Sigmoid colon (tissue), 3 donors: ENCODE results near the gene TRPM6.

Source experiments
- POLR2A ChIP-seq, 2 donors: fragments of 450-650 bp; IDR thresholded peaks; one replicate each; pipeline ENCODE4 v1.6.1; 2016; ENCODE audit warnings: antibody characterized with exemption in 2 of 2, mild to moderate bottlenecking in 2 of 2, moderate library complexity in 2 of 2
- TF ChIP-seq, protein P1 (sequence below), 4 experiments: fragments of 450-650 bp in 3 of 4; fragments of 200-600 bp in 1 of 4; IDR thresholded peaks; one replicate each; pipeline ENCODE4 v1.5.1; 2016 to 2019; ENCODE audit warnings: antibody characterized with exemption in 4 of 4, mild to moderate bottlenecking in 3 of 4, moderate library complexity in 2 of 4

DNA sequence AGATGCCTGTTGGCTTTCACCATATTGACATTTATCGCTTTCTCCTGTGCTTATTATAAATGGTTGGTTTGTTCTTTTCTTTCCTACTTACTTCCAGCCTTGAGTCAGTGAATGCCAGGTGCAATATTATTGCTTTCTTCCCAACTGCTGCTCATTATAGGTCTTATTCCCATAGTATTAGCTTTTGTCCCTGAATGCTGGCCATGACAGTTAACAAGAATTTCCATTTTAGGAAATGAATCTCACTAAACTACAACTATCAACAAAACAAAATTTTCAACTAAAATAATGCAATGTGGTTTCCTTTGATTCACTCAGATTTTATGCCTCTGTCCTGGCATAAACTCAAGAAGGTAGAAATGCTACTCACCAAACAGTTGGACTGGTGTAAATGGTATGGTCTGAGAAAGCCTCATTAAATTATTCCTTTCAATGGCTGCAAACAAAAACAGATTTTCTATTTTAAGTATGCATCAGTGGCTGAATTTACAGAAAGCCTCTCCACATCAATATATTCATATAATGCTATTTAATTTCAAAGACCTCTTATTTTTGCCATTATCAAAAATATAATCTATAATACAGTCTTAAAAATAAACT, 145.4 kb downstream of the TRPM6 start:
- TF ChIP-seq, protein P1, sequence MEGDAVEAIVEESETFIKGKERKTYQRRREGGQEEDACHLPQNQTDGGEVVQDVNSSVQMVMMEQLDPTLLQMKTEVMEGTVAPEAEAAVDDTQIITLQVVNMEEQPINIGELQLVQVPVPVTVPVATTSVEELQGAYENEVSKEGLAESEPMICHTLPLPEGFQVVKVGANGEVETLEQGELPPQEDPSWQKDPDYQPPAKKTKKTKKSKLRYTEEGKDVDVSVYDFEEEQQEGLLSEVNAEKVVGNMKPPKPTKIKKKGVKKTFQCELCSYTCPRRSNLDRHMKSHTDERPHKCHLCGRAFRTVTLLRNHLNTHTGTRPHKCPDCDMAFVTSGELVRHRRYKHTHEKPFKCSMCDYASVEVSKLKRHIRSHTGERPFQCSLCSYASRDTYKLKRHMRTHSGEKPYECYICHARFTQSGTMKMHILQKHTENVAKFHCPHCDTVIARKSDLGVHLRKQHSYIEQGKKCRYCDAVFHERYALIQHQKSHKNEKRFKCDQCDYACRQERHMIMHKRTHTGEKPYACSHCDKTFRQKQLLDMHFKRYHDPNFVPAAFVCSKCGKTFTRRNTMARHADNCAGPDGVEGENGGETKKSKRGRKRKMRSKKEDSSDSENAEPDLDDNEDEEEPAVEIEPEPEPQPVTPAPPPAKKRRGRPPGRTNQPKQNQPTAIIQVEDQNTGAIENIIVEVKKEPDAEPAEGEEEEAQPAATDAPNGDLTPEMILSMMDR (IDR thresholded peaks at IDR 0.05): no peak
- no peak for TF ChIP-seq POLR2A (IDR thresholded peaks at IDR 0.05)
